GM12864 (cell line): ENCODE results near the gene HIBADH.

ENCODE experiments used
- DNase-seq: peaks from one replicate; pipeline ENCODE4 v3.0.0-alpha.2; 2011; ENCODE audit warnings: low read depth
- H3K4me3 ChIP-seq: 2 replicates; pipeline ENCODE4 v1.5.1; 2011; ENCODE audit warnings: mild to moderate bottlenecking, low read depth, low read length, control low read depth
- CTCF ChIP-seq: IDR thresholded peaks from 2 replicates; pipeline ENCODE4 v1.5.1; 2011; ENCODE audit warnings: low read depth, mild to moderate bottlenecking, moderate library complexity, low read length, control low read depth, inconsistent platforms; ENCODE audit errors: missing control alignments

HIBADH gene

GRCh38 chr7:27662490-27663205 lies at the start of gene HIBADH:
TSS of gene HIBADH (minus strand) at chr7:27662883. CDS start at chr7:27662788, 95 bp downstream.
- TF ChIP-seq CTCF: no peak
- DNase-seq: peak; percentile 98
- H3K4me3 ChIP-seq: peak within 1 kb of the TSS; percentile 79

- no peak for DNase-seq
- no peak overlapping the region for H3K4me3 ChIP-seq
- TF ChIP-seq CTCF: no peak
Observed at GRCh38 chr7:27712217-27712616, 49.5 kb upstream of the HIBADH start.

GRCh38 chr7:27709137-27710075 lies 46.7 kb upstream of the HIBADH start:
- no peak for DNase-seq
- TF ChIP-seq CTCF: no peak
- H3K4me3 ChIP-seq: no peak overlapping the region

- H3K4me3 ChIP-seq: no peak overlapping the region
- TF ChIP-seq CTCF: no peak
- DNase-seq: no peak
Observed at GRCh38 chr7:27708485-27708884, 45.8 kb upstream of the HIBADH start.

- H3K4me3 ChIP-seq: no peak overlapping the region
- TF ChIP-seq CTCF: no peak
- DNase-seq: no peak
Observed at GRCh38 chr7:27705200-27705594, 42.5 kb upstream of the HIBADH start.

GRCh38 chr7:27704422-27705199 lies 41.9 kb upstream of the HIBADH start:
- no peak for DNase-seq
- no peak for TF ChIP-seq CTCF
- no peak overlapping the region for H3K4me3 ChIP-seq
